Pancreas (tissue), 10 donors: ENCODE measurements around the gene MARCHF9. TPM values are rescaled to one million over a fixed set of nuclear protein-coding genes. Genes with fewer than 3 reads are reported as not detected.

Source experiments
- ATAC-seq, 4 donors: fragments of 200-7000 bp; cut with Tn5 transposase; one replicate each; pipeline versions ENCODE4 v1.8.0 to v1.9.1; 2020; ENCODE audit warnings: mild to moderate bottlenecking in 4 of 4, moderate library complexity in 4 of 4
- DNase-seq, 6 donors: peaks; one replicate each; pipeline ENCODE4 v3.0.0-alpha.2; 2020
- FAIRE-seq: peaks from 2 replicates; lab custom pipeline; 2012; peaks lifted over from hg19 to GRCh38; lab: Jason Lieb, UNC
- H3K27ac ChIP-seq, 4 donors: fragments of 200-600 bp; sonication (generic); 1 replicate in 3 of 4; 2 replicates in 1 of 4; pipeline versions ENCODE4 v1.5.0 to v1.8.0; 2020
- H3K27me3 ChIP-seq, 4 donors: fragments of 200-600 bp; one replicate each; pipeline ENCODE4 v1.8.0; 2021
- H3K36me3 ChIP-seq, 3 donors: fragments of 200-600 bp; sonication (generic) in 1 of 3; one replicate each; pipeline versions ENCODE4 v1.5.0 to v1.8.0; 2020 to 2021
- H3K4me1 ChIP-seq, 3 donors: fragments of 200-600 bp; one replicate each; pipeline ENCODE4 v1.8.0; 2021
- H3K4me3 ChIP-seq, 4 donors: fragments of 200-600 bp; sonication (generic) in 2 of 4; one replicate each; pipeline versions ENCODE4 v1.5.0 to v1.8.0; 2020 to 2021
- H3K9me3 ChIP-seq, 4 donors: fragments of 200-600 bp; one replicate each; pipeline ENCODE4 v1.8.0; 2021
- WGBS, 2 donors: extraction: QIAGEN DNeasy Blood & Tissue Kit; methylation state at CpG; one replicate each; pipeline ENCODE4 v1.1.7; 2013; 5-methylcytosine and 5-hydroxymethylcytosine counted together
- intact Hi-C, 3 donors: fragments of 100-400 bp; cut with DNase I; formaldehyde crosslinking; loops; one replicate each; pipeline versions ENCODE4 v1.11.1 to v1.14.2; 2022
- polyA plus RNA-seq, 2 donors: library from polyadenylated mRNA; stranded (reverse); fragments of 200-250 nt; gene quantifications; one replicate each; pipeline ENCODE4 v1.2.3, GENCODE V29; 2013
- total RNA-seq, 6 donors: library from RNA; stranded (reverse); fragmentation: NEBNext Ultra II Directional in 4 of 6; extraction: Animal tissue kit (Norgen Biotek cat#: 25700) in 4 of 6; gene quantifications; one replicate each; pipeline versions ENCODE4 v1.2.1 to v1.2.4, GENCODE V29; 2021 to 2023
- TF ChIP-seq, protein P1 (sequence below), 4 donors: fragments of 200-600 bp; sonication (generic) in 3 of 4; IDR thresholded peaks; one replicate each; pipeline versions ENCODE4 v1.5.0 to v1.8.0; 2021; ENCODE audit warnings: antibody characterized with exemption in 4 of 4
- donor health status: healthy with polysubstance abuse.
- donor health status: DM: no; HTN: no; CAD: no; lungs with moderate emphysema.
- donor health status: DM: no; HTN: no; CAD: no.
- donor health status: control.
- donor health status: control.
- donor health status: Bipolar disorder and iron deficiency.
- donor health status: DM: yes; HTN: yes; CAD: no.
- donor health status: DM: no; HTN: no; CAD: no.
- donor health status: DM: no; HTN: no; CAD: no.
- donor health status: DM: yes; HTN: yes; CAD: no.

MARCHF9 gene
- total and polyA plus RNA-seq, 8 donors, result 6.7 to 32.5 (median 8.0) TPM

- intact Hi-C loops, result no loop called here
- Histone ChIP-seq H3K9me3 (no peaks in the 10 kb centered on the region), H3K27ac (no peak overlapping the region), H3K4me1 (peaks cover 9 to 15% (median 11%) of the 10 kb centered on the region in 3 donors), H3K4me3 (no peak overlapping the region), H3K36me3 (no peaks in the 10 kb centered on the region), H3K27me3 (peaks cover 0 to under 1% (median 0%) of the 10 kb centered on the region in 4 donors)
- 47 to 54% methylated on average over 14 of the region's 14 CpGs for WGBS, 2 donors
- no peak for DNase-seq
- FAIRE-seq, result no peak
- TF ChIP-seq, protein P1, sequence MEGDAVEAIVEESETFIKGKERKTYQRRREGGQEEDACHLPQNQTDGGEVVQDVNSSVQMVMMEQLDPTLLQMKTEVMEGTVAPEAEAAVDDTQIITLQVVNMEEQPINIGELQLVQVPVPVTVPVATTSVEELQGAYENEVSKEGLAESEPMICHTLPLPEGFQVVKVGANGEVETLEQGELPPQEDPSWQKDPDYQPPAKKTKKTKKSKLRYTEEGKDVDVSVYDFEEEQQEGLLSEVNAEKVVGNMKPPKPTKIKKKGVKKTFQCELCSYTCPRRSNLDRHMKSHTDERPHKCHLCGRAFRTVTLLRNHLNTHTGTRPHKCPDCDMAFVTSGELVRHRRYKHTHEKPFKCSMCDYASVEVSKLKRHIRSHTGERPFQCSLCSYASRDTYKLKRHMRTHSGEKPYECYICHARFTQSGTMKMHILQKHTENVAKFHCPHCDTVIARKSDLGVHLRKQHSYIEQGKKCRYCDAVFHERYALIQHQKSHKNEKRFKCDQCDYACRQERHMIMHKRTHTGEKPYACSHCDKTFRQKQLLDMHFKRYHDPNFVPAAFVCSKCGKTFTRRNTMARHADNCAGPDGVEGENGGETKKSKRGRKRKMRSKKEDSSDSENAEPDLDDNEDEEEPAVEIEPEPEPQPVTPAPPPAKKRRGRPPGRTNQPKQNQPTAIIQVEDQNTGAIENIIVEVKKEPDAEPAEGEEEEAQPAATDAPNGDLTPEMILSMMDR (IDR thresholded peaks at IDR 0.05), result no peak
- no peak for ATAC-seq
These were observed 12.8 kb upstream of the MARCHF9 start for GRCh38 chr12:57741844-57742738.

GRCh38 chr12:57743769-57744168, 11.1 kb upstream of the MARCHF9 start:
- TF ChIP-seq, protein P1 (IDR thresholded peaks at IDR 0.05), result no peak
- Histone ChIP-seq H3K9me3 (no peaks in the 10 kb centered on the region), H3K27ac (no peak overlapping the region), H3K36me3 (peaks cover 0 to 15% (median 7%) of the 10 kb centered on the region in 3 donors), H3K4me3 (no peak overlapping the region), H3K27me3 (no peaks in the 10 kb centered on the region), H3K4me1 (peaks cover 0 to 8% (median 0%) of the 10 kb centered on the region in 3 donors)
- no peak for ATAC-seq
- DNase-seq, result no peak
- intact Hi-C loops, result no loop called here
- 77 to 82% methylated on average over 2 of the region's 2 CpGs for WGBS, 2 donors
- no peak for FAIRE-seq

DNA sequence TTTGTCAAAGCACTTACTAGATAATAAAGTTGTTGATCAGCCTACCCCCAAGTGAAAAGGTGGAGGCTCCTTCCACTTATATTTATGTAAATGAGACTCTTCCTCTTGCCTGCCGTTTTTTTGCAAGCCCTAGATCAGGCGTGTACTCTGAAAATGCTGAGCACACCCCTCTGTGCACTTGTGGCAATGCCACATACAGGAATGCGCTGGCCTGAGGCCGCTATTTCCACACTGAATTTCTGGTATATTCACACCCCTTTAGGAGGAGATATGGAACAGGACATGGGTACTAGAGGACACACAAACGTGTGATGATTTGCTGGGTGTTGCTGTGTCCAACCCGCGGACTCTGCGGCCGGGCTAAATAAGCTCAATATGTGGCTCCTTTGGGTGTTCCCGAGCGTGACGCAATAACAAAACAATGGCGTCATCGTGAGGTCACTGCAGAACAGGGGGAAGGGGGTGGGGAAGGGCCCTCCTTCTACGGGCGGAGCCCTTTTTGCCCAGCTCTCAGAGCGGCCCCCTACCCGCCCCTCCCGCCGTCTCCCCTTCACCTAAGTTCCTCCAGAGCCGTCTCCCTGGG, 10.6 kb upstream of the MARCHF9 start:
- FAIRE-seq (no peak), DNase-seq (peak in 4 of 6 donors; percentile 69 to 82 (median 75)), ATAC-seq (peak; percentile 72 to 76 (median 76))
- H3K4me3 ChIP-seq, result peak overlapping the region; percentile 23 to 68 (median 64)
- H3K9me3 ChIP-seq, result no peaks in the 10 kb centered on the region
- 5 to 6% methylated on average over 21 of the region's 21 CpGs for WGBS, 2 donors
- no peaks in the 10 kb centered on the region for H3K27me3 ChIP-seq
- H3K4me1 ChIP-seq, result peaks cover 0 to 8% (median 0%) of the 10 kb centered on the region in 3 donors
- H3K36me3 ChIP-seq, result peaks cover 0 to 19% (median 12%) of the 10 kb centered on the region in 3 donors
- TF ChIP-seq, protein P1 (IDR thresholded peaks at IDR 0.05), result no peak
- intact Hi-C loops, result no loop called here
- peak overlapping the region; percentile 86 to 95 (median 91) for H3K27ac ChIP-seq

GRCh38 chr12:57744777-57745484, 10.0 kb upstream of the MARCHF9 start, which contains the start of gene TSPAN31:
TSS of gene TSPAN31 (plus strand) at chr12:57745039. CDS start at chr12:57745155, 116 bp downstream.
- Histone ChIP-seq H3K4me1 (peaks cover 0 to 8% (median 0%) of the 10 kb centered on the region in 3 donors), H3K27me3 (no peaks in the 10 kb centered on the region), H3K36me3 (peaks cover 0 to 19% (median 14%) of the 10 kb centered on the region in 3 donors), H3K27ac (peak within 1 kb of the TSS; percentile 86 to 95 (median 91)), H3K4me3 (peak within 1 kb of the TSS; percentile 62 to 69 (median 66)), H3K9me3 (no peaks in the 10 kb centered on the region)
- WGBS, 2 donors, result 0% methylated on average over 29 of the region's 29 CpGs
- intact Hi-C loops, result no loop called here
- FAIRE-seq (peak; percentile 82), DNase-seq (peak; percentile 87 to 98 (median 96)), ATAC-seq (peak; percentile 97)
- TF ChIP-seq, protein P1 (IDR thresholded peaks at IDR 0.05), result no peak
